NCI-H1092 (cell line): ENCODE results near the gene GPC2.
"Not testable (repeated sequence)": the region's sequence is repeated elsewhere in the genome, so short reads cannot be mapped to it uniquely, and the experiment has no call there.

Source experiments
- DNase-seq: peaks from one replicate; lab custom pipeline; 2025; lab: John Stamatoyannopoulos, UW

Gene GPC2, protein sequence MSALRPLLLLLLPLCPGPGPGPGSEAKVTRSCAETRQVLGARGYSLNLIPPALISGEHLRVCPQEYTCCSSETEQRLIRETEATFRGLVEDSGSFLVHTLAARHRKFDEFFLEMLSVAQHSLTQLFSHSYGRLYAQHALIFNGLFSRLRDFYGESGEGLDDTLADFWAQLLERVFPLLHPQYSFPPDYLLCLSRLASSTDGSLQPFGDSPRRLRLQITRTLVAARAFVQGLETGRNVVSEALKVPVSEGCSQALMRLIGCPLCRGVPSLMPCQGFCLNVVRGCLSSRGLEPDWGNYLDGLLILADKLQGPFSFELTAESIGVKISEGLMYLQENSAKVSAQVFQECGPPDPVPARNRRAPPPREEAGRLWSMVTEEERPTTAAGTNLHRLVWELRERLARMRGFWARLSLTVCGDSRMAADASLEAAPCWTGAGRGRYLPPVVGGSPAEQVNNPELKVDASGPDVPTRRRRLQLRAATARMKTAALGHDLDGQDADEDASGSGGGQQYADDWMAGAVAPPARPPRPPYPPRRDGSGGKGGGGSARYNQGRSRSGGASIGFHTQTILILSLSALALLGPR

DNA sequence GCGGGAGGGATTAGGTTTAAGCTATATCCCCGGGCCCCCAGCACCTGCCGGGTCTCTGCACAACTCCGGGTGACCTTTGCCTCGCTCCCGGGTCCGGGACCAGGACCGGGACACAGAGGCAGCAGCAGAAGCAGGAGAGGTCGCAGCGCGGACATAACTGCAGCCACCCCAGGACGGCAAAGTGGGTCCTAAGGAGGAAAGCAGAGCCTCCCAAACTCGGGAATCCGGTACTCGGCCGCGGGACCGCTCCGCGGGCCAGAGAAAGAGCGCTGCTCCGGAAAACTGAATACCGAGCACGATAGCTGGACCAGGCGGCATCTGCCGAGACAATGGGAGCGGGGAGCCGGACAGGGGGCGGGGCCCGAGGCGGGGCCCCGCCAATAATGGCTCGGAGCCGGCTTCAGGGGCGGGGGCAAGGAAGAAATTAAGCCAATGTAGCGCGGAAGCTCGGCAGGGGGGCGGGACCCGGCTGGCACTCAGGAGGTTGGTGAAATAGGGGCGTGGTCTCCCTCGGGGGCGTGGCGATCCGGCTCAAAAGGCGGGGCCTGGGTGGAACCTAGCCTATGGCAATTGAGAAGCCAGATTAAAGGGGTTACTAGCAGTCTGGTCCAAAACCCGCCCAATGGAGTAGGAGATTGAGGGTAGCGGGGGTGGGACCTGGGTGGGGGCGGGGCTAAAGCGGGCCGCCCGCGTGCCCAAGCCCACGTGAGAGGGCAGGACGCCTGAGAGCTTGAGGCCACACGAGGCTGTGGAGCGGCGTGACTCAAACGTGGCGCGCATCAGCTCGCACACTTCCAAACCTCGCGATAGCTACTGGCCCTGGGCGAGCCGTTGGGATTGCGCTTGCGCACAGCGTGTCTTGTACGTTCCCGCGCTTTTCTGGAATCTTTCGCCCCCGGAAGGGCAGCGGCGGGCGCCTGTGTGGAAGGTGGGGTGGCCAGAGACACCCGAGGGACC is at the start of gene GPC2, which contains the start of gene STAG3:
GPC2 (minus strand) TSS at position 337 of the 957 bp plus-strand sequence; CDS start at position 155, 182 bp downstream.
STAG3 (plus strand) TSS at position 874 of the 957 bp plus-strand sequence. CDS start 2,639 bp downstream, outside the sequence.
- DNase-seq, result peak; percentile 97

DNA sequence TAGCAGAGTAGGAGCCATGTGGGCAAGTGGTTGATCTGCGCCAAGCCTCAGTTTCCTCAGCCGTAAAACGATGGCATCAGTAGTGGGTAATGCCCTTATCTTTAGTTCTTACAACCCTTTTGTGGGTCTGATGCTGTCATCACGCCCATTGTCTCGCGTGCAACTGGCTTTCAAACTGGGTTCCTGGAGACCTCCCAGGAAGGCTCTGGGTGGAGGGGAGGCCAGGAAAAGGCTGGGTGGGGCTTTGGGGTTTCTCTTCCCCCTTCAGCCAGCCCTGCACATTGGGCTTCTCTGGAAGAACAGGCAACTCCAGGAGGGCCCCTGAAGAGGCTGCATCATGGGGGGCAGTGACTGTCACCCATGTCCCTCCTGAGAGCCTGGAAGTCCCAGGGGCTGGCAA is 47.7 kb upstream of the GPC2 start:
- not testable (repeated sequence) for DNase-seq

DNA sequence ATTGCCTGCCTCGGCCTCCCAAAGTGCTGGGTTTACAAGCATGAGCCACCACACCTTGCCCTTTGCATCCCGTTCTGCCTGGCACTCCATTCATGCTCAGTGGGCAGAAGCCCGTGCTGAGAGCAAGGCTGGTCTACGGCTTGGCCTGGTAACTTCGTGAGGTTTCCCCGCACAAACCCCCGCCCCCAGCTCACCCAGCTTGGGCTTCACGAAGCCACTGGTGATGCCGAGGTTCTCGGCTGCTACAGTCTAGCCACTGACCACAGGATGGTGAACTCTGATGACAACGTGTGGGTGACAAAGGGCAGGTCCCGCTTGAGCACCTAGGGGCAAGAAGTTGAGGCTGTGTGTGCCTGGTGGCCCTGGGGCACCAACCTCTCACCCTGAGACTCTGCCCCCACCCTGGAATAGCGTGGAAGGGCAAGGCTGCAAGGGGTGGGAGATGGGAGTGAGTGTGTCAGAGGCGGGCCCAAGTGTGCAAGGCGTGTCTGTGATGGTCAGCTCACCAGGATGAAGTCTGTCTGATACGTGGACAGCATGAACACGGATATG is 46.3 kb upstream of the GPC2 start:
- DNase-seq, result not testable (repeated sequence)

DNA sequence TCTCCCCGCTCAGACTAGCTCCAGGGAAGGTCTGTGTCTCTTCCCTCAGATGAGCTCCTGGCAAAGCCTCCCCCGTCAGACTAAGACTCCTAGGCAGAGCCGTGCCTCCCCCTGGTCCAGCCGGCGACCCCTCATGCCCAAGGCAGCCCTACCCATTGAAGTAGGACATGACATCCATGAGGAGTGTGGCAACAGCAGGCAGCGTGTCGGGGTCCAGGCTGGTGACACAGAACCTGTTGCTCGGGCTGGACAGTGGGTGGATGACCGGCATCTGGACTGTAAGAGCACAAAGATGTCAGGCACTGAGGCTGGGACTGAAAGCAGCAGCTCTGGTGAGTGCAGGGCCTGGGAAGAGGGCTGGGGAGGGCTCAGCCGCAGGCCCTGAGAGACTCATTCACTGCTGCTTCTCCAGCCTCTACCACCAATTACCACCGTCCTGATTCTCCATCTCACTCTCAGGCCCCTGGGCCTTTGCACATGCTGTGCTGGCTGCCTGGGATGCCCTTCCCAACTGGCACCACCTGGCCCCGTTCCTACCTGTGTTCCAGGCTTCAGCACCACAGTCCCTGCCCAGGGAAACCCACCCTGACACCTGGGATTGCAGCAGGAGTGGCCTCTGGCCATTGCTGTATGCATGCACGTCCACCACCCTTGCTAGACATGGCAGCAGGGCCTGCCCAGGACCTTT is 45.4 kb upstream of the GPC2 start:
- no peak for DNase-seq

DNA sequence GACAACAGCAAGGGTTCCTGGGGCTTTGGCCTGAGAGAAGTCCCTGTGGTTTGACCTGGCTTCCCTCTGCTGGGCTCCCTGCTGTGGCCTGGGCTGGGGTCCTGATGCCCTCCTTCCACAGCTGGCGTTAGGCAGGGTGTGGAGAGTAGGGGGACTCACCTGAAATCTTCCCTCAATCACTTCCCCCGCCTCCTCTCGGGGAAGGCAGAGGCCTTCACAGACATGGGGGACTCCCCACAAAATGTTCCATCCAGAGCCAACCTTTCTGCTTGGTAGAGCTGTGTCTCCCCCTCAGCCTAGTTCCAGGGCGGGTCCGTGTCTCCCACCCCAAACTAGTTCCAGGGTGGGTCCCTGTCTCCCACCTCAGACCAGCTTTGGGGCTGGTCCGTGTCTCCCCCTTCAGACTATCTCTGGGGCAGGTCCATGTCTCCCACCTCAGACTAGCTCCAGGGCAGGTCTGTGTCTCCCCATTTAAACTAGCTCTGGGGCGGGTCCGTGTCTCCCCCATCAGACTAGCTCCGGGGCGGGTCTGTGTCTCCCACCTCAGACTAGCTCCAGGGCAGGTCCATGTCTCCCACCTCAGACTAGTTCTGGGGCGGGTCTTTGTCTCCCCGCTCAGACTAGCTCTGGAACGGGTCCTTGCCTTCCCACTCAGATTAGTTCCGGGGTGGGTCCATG is 44.7 kb upstream of the GPC2 start:
- DNase-seq, result no peak

DNA sequence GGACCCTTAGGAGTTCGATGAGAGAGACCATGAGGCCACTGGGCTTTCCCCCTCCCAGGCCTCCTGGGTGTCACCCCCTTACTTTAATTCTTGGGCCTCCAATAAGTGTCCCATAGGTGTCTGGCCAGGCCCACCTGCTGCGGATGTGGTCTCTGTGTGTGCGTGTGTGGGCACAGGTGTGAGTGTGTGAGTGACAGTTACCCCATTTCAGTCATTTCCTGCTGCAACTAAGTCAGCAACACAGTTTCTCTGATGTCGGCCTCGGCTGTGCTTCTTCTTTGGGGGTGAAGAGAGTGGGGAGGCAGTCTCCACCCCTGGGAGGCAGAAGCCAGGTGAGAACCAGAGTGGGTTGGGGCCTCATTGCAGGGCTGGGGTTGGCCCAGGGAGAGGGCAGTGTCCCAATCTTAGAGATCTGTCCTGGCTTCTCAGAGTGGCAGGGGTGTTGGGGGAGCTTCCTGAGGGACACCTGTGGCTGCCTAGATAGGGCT is 44.1 kb upstream of the GPC2 start:
- DNase-seq, result no peak

DNA sequence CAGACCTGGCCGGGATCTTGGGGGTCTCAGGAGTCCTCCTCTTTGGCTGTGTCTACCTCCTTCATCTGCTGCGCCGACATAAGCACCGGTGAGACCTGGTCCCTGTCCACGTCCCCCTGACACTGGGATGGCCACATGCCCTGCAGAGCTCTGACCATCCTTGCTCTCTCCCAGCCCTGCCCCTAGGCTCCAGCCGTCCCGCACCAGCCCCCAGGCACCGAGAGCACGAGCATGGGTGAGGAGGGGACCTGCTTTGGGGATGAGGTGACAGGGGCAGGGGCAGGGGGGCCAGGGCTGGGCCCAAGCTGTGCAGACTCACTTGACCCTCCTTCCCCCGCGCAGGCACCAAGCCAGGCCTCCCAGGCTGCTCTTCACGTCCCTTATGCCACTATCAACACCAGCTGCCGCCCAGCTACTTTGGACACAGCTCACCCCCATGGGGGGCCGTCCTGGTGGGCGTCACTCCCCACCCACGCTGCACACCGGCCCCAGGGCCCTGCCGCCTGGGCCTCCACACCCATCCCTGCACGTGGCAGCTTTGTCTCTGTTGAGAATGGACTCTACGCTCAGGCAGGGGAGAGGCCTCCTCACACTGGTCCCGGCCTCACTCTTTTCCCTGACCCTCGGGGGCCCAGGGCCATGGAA is 43.5 kb upstream of the GPC2 start:
- no peak for DNase-seq

DNA sequence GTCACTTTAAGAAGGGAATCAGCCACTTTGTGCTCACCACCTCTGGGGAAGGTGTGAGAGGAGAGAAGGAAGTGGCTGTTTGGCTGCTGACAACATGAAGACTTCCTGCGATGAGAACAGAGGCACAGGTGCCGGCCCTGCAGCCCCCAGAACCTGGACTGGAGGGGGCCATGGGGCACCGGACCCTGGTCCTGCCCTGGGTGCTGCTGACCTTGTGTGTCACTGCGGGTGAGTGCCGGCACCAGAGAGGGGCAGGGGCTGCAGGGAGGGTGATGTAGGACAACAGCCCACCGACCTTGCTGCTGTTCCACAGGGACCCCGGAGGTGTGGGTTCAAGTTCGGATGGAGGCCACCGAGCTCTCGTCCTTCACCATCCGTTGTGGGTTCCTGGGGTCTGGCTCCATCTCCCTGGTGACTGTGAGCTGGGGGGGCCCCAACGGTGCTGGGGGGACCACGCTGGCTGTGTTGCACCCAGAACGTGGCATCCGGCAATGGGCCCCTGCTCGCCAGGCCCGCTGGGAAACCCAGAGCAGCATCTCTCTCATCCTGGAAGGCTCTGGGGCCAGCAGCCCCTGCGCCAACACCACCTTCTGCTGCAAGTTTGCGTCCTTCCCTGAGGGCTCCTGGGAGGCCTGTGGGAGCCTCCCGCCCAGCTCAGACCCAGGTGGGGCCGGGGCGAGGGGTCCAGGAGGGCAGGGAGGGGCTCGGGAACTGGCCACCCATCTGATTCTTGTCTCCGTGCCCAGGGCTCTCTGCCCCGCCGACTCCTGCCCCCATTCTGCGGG is 42.8 kb upstream of the GPC2 start, which contains the start of gene PVRIG:
PVRIG (plus strand) TSS at position 149 of the 785 bp plus-strand sequence; CDS start at position 171, 22 bp downstream.
- DNase-seq, result not testable (repeated sequence)

DNA sequence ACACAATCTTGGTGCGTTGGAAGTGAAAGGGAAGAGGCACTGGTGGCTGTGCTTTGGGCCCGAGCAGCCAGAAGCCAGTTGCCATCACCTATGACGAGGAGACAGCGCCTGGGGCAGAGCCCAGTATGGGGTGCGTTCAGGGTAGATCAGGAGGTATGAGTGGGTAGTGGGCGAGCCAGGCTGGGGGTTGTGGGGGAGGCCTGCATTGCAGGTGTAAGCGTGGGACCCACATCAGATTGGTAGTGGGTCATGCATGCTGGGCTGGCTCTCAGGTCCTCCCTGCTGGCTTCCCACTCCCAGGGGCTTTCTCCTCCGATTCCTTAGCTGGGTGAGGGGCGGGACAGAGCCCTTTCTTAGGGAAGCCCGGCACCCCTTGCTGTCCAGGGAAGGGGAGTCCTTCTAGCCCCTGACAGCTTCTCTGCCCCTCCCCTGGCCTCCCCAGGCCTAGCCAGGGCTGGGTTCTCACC is 42.1 kb upstream of the GPC2 start:
- no peak for DNase-seq

DNA sequence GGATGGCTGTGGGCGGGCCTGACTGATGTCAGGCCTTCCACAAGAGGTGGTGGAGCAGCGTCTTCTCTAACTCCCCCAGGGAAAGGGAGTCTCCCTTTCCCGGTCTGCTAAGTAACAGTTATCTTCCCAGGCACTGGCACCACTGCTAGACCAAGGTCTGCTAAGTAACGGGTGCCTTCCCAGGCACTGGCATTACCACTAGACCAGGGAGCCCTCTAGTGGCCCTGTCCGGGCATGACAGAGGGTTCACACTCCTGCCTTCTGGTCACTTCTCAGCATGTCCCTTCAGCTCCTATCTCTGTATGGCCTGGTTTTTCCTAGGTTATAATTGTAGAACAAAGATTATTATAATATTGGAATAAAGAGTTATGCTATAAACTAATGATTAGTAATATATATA is 40.8 kb upstream of the GPC2 start:
- peak; percentile 55 for DNase-seq

DNA sequence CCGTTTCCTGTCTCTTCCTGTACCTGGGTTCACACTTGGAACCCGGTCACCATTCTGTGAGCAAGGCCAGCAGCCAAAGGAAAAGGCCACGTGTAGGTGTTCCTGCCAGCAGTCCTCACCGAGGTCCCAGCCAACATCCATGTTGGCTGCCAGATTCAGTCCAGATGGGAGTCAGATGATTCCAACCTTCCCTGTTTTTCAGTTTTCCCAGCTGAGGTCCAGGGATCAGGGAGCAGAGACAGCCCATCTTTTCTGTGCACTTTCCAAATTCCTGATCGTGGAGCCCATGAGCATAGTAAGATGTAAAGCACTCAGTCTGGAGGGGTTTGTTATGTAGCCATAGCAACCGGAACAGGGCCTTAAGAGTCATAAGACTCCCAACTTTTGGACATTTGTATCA is 38.7 kb upstream of the GPC2 start:
- no peak for DNase-seq

DNA sequence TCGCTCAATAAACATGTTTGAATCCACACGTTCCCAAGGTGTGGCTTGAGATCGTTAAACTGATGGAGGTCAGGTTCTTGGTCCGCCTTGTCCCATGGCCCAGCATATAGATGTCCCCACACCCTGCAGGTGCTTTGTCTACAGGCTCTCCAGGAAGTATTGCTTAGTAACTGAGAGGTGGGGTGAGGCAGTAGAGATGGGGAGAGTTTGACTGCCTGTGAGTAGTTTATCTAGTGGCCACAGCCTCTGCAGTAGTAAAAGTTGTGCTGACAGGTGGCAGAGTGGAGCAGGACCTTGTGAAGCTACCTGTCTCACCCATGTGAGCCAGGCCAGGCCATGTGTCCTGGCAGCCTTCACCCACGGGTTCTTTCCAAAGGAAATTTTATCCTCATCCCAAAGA is 37.2 kb upstream of the GPC2 start:
- not testable (repeated sequence) for DNase-seq

DNA sequence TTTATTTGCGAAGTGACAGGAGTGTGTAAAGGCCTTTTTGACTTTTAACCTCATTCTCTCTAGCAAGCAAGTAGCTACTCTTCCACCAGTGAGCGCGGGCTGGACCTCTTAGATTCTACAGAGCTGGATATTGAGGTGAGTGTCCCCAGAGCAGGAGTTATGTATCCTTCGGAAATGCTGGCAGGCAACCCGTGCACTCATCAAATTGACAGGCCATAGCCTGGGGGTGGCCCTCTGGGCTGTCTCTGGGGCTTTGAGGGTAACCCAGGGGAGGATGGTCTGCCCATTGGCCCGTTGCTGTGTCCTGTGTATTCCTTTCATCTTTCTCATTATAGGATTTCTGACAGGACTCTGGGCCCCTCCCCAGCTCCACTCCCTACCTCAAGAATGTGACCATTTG is 36.5 kb upstream of the GPC2 start:
- no peak for DNase-seq

DNA sequence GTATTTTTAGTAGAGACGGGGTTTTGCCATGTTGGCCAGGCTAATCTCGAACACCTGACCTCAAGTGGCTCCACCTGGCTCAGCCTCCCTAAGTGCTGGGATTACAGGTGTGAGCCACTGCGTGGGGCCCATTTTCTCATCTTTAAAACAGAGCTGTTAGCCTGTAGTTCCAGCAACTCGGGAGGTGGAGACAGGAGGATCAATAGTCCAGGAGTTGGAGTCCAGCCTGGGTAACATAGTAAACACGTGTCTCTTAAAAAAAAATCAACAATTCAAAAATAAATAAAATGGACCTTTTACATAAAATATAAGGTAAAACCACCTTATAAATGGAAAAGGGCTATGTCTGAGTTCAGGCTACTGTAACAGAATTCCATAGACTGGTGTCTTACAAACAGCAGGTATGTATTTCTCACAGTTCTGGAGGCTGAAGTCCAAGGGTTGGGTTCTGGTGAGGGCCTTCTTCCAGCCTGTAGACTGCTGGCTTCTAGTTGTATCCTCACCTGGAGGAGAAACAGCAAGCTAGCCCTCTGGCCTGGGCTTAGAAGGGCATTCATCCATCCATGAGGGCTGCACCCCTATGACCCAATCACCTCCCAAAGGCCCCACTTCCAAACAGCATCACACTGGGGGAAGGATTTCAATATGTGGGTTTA is 35.6 kb upstream of the GPC2 start:
- DNase-seq, result no peak

DNA sequence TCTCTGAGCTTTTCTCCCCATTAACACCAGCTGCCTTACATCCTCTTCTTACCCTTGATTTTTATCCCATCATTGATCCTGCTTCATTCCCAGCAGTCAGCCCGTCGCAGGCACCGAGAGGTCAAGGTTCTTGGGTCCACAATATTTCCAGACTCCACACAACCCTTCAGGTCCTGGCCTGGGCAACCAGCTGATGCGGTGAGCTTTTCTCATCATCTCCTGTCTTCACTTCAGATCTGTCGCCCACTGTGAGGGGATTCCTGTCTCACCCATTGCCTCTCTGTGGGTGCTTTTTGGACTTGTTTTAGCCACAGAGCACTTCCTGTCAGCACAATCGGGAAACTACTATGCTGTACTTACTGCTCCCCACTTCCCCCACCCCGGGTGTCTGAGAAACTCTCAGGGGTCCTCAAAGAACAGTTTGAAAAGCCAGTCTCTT is 34.2 kb upstream of the GPC2 start:
- DNase-seq, result no peak

DNA sequence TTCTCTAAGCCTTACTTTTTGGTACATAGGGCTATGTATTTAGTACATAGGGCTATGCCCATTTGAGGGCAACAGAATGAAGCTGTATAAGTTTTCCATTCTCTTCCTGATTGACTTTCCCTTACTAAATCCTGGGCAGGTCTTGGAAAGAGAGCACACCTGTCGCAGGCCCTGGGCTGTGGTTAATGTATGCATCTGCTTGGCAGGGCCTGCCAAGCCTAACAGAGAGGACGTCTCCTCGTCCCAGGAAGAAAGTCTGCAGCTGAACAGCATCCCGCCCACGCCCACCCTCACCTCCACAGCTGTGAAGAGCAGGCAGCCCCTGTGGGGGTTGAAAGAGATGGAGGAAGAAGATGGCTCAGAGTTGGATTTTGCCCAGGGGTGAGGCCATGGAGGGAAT is 33.6 kb upstream of the GPC2 start:
- no peak for DNase-seq

DNA sequence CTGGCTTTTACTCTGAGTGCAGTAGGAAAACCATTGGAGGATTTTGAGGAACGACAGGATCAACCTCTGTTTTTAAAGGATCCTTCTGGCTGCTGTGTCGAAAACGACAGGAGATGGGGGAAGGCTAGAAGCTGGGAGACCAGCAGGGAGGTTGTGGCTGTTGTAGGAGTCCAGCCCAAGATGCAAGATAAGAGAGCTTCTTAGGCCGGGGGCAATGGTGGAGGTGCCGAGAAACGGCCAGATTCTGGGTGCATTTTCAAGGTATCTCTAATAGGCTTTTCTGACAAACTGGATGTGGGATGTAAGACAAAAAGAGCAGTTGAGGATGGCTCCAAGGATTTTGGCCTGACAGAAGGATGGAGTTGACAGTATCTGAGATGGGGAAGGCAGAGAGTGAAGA is 32.3 kb upstream of the GPC2 start:
- DNase-seq, result no peak

DNA sequence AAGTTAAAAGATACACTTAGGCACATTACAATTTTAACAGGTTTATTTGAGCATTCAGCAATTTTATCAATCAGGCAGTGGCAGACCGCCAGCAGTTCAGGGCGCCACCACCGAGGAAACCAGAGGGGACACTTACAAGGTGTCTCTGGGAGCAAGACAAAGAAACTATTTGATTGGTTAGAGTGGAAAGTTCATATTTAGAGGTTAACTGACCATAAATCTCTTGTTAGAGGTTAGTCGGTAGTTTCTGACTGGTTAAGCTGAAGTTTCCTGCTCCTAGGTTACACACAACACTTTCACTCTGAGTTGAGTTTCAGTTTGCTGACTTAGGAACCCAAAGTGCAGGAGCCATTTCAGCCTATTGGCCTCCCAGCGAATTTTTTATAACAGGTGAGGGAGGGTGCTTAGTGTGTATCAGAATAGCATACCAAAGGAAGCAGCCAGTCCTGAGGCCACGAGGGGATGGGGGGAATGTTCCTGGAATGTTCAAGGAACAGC is 31.8 kb upstream of the GPC2 start:
- DNase-seq, result no peak
